ENCODE data around the gene DOCK1. TPM values are rescaled to one million over a fixed set of nuclear protein-coding genes. Genes with fewer than 3 reads are reported as not detected.

DOCK1 gene
- total RNA-seq, 2 donors from 2014 or later = 46.4 to 49.0 TPM

DNA sequence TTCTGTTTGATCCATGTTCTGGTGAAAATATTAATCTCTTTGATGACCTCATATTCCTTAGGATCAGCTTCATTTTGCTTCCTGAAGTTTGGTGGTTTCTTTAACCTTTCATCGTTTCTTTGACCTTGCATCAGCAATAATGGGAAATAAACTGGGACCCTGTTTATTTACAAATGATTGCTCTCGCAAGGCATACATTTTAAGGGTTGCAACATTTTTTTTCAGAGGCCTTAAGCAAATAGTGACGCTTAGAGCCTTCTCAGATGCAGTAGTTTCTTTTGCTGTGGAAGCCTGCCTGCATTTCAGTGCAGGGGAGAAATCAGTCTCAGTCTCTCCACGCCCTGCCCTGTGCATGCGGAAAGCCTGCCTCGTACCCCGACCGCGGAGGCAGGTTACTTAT, 504.8 kb downstream of the DOCK1 start:
- Histone ChIP-seq H3K27me3 (no peaks in the 10 kb centered on the region), H3K27ac (no peak overlapping the region), H3K4me1 (no peaks in the 10 kb centered on the region), H3K36me3 (no peaks in the 10 kb centered on the region), H3K9ac (ENCODE audit: low read depth in 2 of 2, low read length in 2 of 2) (no peak overlapping the region), H3K4me3 (no peak overlapping the region), H3K9me3 (no peaks in the 10 kb centered on the region)
- intact Hi-C loops (cut with DNase I) = no loop called here
- no peak for TF ChIP-seq CTCF (IDR thresholded peaks at IDR 0.05)
- DNase-seq = no peak

GRCh38 chr10:127411062-127411461, 505.8 kb downstream of the DOCK1 start:
- H3K4me1 ChIP-seq = no peaks in the 10 kb centered on the region
- no peak overlapping the region for H3K9ac ChIP-seq (ENCODE audit: low read depth in 2 of 2, low read length in 2 of 2)
- H3K27ac ChIP-seq = no peak overlapping the region
- H3K36me3 ChIP-seq = no peaks in the 10 kb centered on the region
- H3K4me3 ChIP-seq = no peak overlapping the region
- no peaks in the 10 kb centered on the region for H3K27me3 ChIP-seq
- H3K9me3 ChIP-seq = no peaks in the 10 kb centered on the region
- intact Hi-C loops (cut with DNase I) = no loop called here
- no peak for TF ChIP-seq CTCF (IDR thresholded peaks at IDR 0.05)
- no peak for DNase-seq

GRCh38 chr10:127413326-127413725, 508.1 kb downstream of the DOCK1 start:
- Histone ChIP-seq H3K4me1 (no peaks in the 10 kb centered on the region), H3K9me3 (no peaks in the 10 kb centered on the region), H3K4me3 (no peak overlapping the region), H3K27ac (no peak overlapping the region), H3K9ac (ENCODE audit: low read depth in 2 of 2, low read length in 2 of 2) (no peak overlapping the region), H3K27me3 (no peaks in the 10 kb centered on the region), H3K36me3 (no peaks in the 10 kb centered on the region)
- intact Hi-C loops (cut with DNase I) = no loop called here
- DNase-seq = no peak
- no peak for TF ChIP-seq CTCF (IDR thresholded peaks at IDR 0.05)

DNA sequence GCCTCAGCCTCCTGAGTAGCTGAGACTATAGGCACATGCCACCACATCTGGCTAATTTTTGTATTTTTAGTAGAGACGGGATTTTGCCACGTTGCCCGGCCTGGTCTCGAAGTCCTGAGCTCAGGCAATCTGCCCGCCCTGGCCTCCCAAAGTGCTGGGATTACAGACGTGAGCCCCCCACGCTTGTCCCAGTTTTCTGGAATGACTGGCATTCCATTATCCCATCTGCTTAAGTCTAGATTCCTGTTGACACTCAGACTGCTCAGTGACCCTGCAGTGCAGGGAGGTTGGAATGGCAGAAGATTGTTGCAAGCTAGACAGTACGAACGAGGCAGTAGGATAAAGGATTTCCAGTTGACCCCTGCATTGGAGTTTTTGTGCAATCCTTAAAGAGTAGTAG, 508.8 kb downstream of the DOCK1 start:
- Histone ChIP-seq H3K27me3 (no peaks in the 10 kb centered on the region), H3K36me3 (no peaks in the 10 kb centered on the region), H3K4me3 (no peak overlapping the region), H3K27ac (no peak overlapping the region), H3K9me3 (no peaks in the 10 kb centered on the region), H3K9ac (ENCODE audit: low read depth in 2 of 2, low read length in 2 of 2) (no peak overlapping the region), H3K4me1 (no peaks in the 10 kb centered on the region)
- no peak for TF ChIP-seq CTCF (IDR thresholded peaks at IDR 0.05)
- intact Hi-C loops (cut with DNase I) = no loop called here
- DNase-seq = no peak

DNA sequence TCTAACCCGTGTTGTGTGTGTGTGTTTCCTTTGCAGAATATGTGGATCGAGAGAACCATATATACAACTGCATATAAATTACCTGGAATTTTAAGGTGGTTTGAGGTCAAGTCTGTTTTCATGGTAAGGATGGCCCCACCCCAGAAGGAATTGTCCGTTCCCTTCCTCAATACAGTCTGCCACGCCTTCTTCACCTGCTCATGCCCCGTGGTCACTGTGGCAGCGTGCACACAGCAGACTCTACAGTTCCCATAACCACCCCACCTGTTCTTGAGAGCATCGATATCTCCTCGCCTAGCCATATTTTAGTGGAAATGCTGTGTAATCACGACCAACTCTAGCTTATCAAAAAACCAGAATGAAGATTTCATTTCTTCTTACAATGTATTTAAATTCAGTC, 509.9 kb downstream of the DOCK1 start:
- no peaks in the 10 kb centered on the region for H3K36me3 ChIP-seq
- no peaks in the 10 kb centered on the region for H3K9me3 ChIP-seq
- H3K27me3 ChIP-seq = no peaks in the 10 kb centered on the region
- H3K4me3 ChIP-seq = no peak overlapping the region
- H3K27ac ChIP-seq = no peak overlapping the region
- no peak for DNase-seq
- no peaks in the 10 kb centered on the region for H3K4me1 ChIP-seq
- H3K9ac ChIP-seq (ENCODE audit: low read depth in 2 of 2, low read length in 2 of 2) = no peak overlapping the region
- intact Hi-C loops (cut with DNase I) = no loop called here
- TF ChIP-seq CTCF (IDR thresholded peaks at IDR 0.05) = no peak

Data from colonic mucosa (tissue), 4 donors.